HCEC 1CT (cell line): ENCODE results near the gene DCBLD2.

Source experiments
- DNase-seq: peaks from one replicate; pipeline ENCODE4 v3.0.0-alpha.2; 2017

The DCBLD2 gene

GRCh38 chr3:98788651-98789050 is 112.8 kb downstream of the DCBLD2 start:
- DNase-seq = no peak

GRCh38 chr3:98787181-98787580 is 114.3 kb downstream of the DCBLD2 start:
- no peak for DNase-seq

GRCh38 chr3:98786364-98787006 is 115.0 kb downstream of the DCBLD2 start:
- no peak for DNase-seq

DNA sequence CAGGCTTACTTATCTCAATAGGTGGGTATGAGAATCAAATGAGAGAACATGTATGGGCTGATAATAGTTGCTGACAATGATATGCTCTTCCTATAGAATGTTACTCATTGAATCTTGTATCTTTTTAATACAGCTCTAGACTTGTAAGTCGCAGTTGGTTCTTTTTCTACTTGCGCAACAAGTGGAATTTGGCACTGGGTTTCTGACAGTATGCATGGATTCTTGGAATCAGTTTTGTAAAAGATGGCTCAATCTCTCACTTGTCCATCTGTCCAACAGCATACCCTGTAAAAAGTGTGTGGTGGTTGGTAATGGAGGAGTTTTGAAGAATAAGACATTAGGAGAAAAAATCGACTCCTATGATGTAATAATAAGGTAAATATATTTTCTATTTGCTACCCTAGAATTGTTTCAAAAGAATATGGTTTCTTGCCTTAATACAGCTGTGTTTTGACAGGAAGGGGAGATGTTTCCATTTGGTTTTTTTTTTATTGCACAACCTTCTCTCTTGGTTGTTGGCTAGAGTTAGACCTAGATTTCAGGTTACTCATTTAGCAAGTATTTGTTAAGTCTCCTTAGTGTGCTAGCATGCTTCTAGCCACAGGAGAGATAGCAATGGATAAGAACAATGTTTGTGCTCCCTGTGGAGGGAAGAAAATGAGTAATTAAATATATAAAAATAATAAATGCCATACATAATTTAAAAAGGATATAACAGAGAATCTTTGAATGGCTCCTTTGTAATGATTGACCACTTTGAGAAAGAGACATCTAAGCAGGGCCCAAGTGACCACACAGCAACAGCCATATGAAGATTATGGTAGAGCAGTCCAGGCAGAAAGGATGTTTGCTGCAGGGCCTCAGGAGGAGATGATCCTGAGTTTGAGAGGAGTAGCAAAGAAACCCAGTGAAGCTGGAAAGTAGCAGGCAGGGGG is 116.6 kb downstream of the DCBLD2 start:
- DNase-seq = peak; percentile 88

DNA sequence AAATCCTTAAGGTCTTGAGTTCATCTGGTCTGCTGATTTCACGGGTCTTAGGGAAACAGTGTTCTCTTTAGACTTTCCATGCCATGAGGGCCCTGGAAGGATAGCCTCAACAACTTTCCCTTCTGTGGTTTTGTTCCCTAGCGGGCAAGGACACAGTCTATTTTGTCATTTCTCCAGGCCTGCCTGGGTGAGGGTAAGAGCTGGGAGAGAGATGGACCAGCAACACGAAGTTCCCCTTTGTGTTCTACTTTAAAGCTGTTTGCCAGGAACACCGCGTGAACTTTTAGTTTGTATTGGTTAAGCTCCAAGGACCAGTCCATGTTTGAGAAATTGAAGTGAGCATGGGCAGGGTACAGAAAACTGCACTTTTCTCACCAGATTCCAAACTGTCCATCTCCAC is 117.5 kb downstream of the DCBLD2 start:
- no peak for DNase-seq

- DNase-seq = no peak
Measured at GRCh38 chr3:98782824-98783500, 118.5 kb downstream of the DCBLD2 start.

GRCh38 chr3:98780343-98780742 is 121.2 kb downstream of the DCBLD2 start:
- DNase-seq = no peak

GRCh38 chr3:98779541-98780335 is 121.8 kb downstream of the DCBLD2 start:
- DNase-seq = peak; percentile 23

- peak; percentile 97 for DNase-seq
Measured at GRCh38 chr3:98778852-98779413, 122.6 kb downstream of the DCBLD2 start.

- peak; percentile 54 for DNase-seq
Measured at GRCh38 chr3:98778383-98778782, 123.1 kb downstream of the DCBLD2 start.

GRCh38 chr3:98777801-98778220 is 123.7 kb downstream of the DCBLD2 start:
- DNase-seq = peak; percentile 90

GRCh38 chr3:98777286-98777685 is 124.2 kb downstream of the DCBLD2 start:
- DNase-seq = no peak

GRCh38 chr3:98776140-98776493 is 125.4 kb downstream of the DCBLD2 start:
- no peak for DNase-seq

DNA sequence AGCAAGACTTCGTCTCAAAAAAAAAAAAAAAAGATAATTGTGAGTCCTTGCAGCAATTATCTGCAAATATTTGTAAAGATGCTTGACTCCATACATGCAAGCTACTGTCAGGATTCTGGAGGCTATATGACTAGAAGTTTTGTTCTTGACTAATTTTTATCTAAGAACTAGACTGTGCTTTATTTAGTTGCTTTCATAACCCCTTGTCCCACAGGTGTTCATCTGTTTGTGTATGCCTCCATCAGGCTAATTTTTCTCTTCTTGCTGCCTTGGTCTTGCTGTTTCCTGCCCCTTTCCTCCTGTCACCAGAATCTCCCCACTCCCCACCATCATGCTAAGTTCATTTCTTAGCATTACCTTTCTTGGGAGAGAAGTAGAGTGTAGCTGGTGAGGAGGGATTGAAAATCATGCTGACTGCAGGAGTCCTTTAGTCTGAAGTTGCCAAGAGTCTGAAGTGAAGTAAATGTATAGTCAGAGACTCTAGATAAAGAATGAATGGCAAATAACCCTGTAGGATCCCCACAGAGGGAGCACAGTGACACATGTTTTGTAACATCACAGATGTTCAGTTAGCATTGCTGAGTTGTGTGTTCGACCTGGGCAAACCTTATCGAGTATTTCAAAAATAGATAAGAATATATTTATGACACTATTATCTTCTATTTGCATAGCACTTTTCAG is 125.9 kb downstream of the DCBLD2 start:
- no peak for DNase-seq

GRCh38 chr3:98772022-98772421 is 129.5 kb downstream of the DCBLD2 start:
- DNase-seq = no peak

DNA sequence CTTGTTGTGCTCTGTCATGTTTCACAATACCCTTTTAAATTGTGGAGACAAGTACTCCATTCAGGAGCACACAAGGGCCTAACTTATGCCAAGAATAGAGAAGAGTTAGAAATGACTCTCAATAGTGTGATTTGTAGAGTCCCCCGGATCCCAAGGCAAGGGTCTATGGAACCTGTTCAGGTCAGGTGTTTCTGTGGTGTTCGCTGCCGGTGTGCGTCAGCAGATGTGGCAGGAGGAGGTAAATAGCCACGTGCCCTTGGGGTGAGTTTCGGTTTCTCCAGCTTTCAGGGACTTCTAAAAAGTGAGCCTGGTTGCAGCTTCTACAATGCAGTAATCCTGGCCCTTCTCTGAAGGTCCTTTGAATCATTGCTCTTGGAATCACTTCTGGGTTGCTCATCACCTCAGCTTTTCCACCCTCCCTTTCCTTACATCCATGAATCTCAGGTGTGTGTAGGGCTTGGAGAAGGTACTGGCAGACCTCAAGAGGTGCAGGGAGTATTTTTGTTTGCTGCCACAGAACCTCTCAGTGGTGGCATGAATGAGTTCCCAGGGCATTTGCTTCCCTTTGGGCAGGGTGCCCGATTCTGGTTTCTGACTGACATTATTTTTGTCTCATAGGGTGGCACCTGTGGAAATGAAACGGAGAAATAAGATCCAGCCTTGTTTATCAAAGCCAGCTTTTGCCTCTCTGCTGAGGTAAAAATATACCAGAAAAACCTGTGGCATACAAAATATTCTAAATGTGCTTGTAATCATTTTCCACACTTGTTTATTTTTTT is 131.0 kb downstream of the DCBLD2 start:
- no peak for DNase-seq

GRCh38 chr3:98769448-98769847 is 132.0 kb downstream of the DCBLD2 start:
- DNase-seq = no peak

DNA sequence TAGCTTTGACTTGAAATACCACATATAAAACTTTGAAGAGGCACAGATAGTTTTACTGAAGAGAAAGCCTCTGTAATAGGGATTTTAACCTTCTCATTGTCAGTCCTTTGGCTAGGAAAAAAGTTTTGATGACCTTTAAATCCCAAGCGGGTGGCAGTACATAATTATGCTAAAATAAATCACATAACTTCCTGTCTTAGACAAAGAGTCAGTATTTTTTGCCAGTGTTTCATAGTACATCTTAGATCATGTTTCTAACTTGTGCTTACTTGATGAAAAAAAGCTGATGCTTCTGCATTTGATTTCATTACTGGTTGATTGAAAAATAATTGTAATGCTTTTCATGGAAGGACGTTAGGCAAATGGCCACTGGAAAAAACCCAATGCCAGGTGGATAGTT is 132.5 kb downstream of the DCBLD2 start:
- no peak for DNase-seq

GRCh38 chr3:98766924-98767323 is 134.6 kb downstream of the DCBLD2 start:
- DNase-seq = no peak

- DNase-seq = no peak
Measured at GRCh38 chr3:98765721-98766120, 135.8 kb downstream of the DCBLD2 start.

DNA sequence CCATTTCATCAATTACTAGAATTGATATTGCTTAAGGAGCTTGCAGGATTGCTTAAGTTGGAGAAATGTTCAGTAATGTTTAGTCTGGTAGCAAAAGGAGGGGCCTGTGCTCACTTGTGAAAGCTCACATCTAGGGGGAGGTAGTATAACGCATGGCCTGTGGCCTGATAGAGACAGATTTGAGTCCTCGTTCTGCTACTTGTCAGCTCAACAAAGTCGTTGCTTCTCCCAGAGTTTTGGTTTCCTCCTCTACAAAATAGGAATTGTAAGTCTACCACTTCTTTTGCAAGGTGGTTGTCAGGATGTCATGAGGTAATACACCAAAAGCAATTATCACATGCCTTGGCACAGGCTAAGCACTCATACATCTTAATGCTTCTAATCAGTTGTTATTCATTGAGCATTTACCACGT is 137.0 kb downstream of the DCBLD2 start:
- peak; percentile 40 for DNase-seq
